Testis (tissue), 2 donors: ENCODE results near the gene KLK13.

Experiments used
- CTCF ChIP-seq, 3 experiments: fragments of 450-650 bp in 2 of 3; fragments of 200-600 bp in 1 of 3; sonication (generic) in 1 of 3; IDR thresholded peaks; one replicate each; pipeline ENCODE4 v1.5.1; 2016 to 2019; ENCODE audit warnings: antibody characterized with exemption in 3 of 3, mild to moderate bottlenecking in 2 of 3, moderate library complexity in 1 of 3
- POLR2A ChIP-seq: fragments of 450-650 bp; IDR thresholded peaks from one replicate; pipeline ENCODE4 v1.6.1; 2017; ENCODE audit warnings: antibody characterized with exemption, mild to moderate bottlenecking, moderate library complexity

GRCh38 chr19:51009061-51009891 is 55.6 kb downstream of the KLK13 start:
- TF ChIP-seq CTCF (IDR thresholded peaks at IDR 0.05) (no peak), POLR2A (no peak)
